Effector memory CD8-positive, alpha-beta T cell (primary cell): ENCODE measurements around the gene RARRES2.
"Not testable (repeated sequence)": the region's sequence is repeated elsewhere in the genome, so short reads cannot be mapped to it uniquely, and the experiment has no call there.

Source experiments
- ATAC-seq: fragments of 150-1000 bp; cut with Tn5 transposase; replicated peaks from 2 replicates; pipeline ENCODE4 v1.10.0; 2021; ENCODE audit warnings: mild to moderate bottlenecking, moderate library complexity
- DNase-seq, 3 experiments: peaks; one replicate each; pipeline ENCODE4 v3.0.0; 2021
- H3K27ac Mint-ChIP-seq, 2 donors: one replicate each; pipeline ENCODE4 v1.8.0; 2022; ENCODE audit warnings: mild to moderate bottlenecking in 2 of 2, mixed read lengths in 2 of 2, moderate library complexity in 2 of 2
- H3K27me3 Mint-ChIP-seq, 2 donors: one replicate each; pipeline ENCODE4 v1.8.0; 2022; ENCODE audit warnings: mixed read lengths in 2 of 2
- H3K36me3 Mint-ChIP-seq: one replicate; pipeline ENCODE4 v1.8.0; 2022; ENCODE audit warnings: mild to moderate bottlenecking, moderate library complexity, mixed read lengths; ENCODE audit not compliant: insufficient read depth
- H3K4me1 Mint-ChIP-seq, 2 donors: one replicate each; pipeline ENCODE4 v1.8.0; 2022; ENCODE audit warnings: low read depth in 2 of 2, mixed read lengths in 2 of 2
- H3K4me3 Mint-ChIP-seq, 2 donors: one replicate each; pipeline ENCODE4 v1.8.0; 2022; ENCODE audit warnings: mild to moderate bottlenecking in 2 of 2, mixed read lengths in 2 of 2, moderate library complexity in 2 of 2
- H3K9me3 Mint-ChIP-seq, 2 donors: one replicate each; pipeline ENCODE4 v1.8.0; 2022; ENCODE audit warnings: mixed read lengths in 2 of 2
- total RNA-seq, 9 experiments: gene quantifications; one replicate each; lab custom pipeline; 2026; lab: John Stamatoyannopoulos, UW

The RARRES2 gene
- total RNA-seq, result 0 to 0.25 (median 0) reads per million in 9 experiments

GRCh38 chr7:150341263-150342120 is at the start of gene RARRES2:
Gene RARRES2, minus strand, starts transcription at chr7:150341629. Its CDS starts 1,020 bp downstream, at chr7:150340609.
- Mint-ChIP-seq H3K4me3 (peak within 1 kb of the TSS in 1 of 2 donors; percentile 37), H3K27me3 (peaks cover 17 to 64% of the 10 kb centered on the region in 2 donors), H3K27ac (no peak within 1 kb of the TSS), H3K9me3 (no peaks in the 10 kb centered on the region), H3K36me3 (no peaks in the 10 kb centered on the region), H3K4me1 (peaks cover 0 to 7% of the 10 kb centered on the region in 2 donors)
- DNase-seq, result no peak
- ATAC-seq, result no peak

GRCh38 chr7:150390205-150390604 is 48.8 kb upstream of the RARRES2 start:
- no peaks in the 10 kb centered on the region for H3K9me3 Mint-ChIP-seq

GRCh38 chr7:150389532-150389816 is 48.0 kb upstream of the RARRES2 start:
- no peak for DNase-seq
- Mint-ChIP-seq H3K4me1 (peaks cover 0 to 5% of the 10 kb centered on the region in 2 donors), H3K27ac (no peak overlapping the region), H3K36me3 (peaks cover 3% of the 10 kb centered on the region), H3K27me3 (no peaks in the 10 kb centered on the region), H3K9me3 (no peaks in the 10 kb centered on the region), H3K4me3 (no peak overlapping the region)
- no peak for ATAC-seq

More at GRCh38 chr7:150390205-150390604, 48.8 kb upstream of the RARRES2 start:
- Mint-ChIP-seq H3K4me1 (peaks cover 0 to 3% of the 10 kb centered on the region in 2 donors), H3K36me3 (peaks cover 3% of the 10 kb centered on the region), H3K27ac (no peak overlapping the region), H3K4me3 (no peak overlapping the region), H3K27me3 (no peaks in the 10 kb centered on the region)
- ATAC-seq (no peak), DNase-seq (no peak)

GRCh38 chr7:150388709-150389531 is 47.5 kb upstream of the RARRES2 start:
- H3K27ac Mint-ChIP-seq, result no peak overlapping the region

GRCh38 chr7:150388306-150388705 is 46.9 kb upstream of the RARRES2 start:
- Mint-ChIP-seq H3K4me3 (no peak overlapping the region), H3K27me3 (no peaks in the 10 kb centered on the region), H3K4me1 (peaks cover under 1 to 6% of the 10 kb centered on the region in 2 donors), H3K27ac (no peak overlapping the region), H3K36me3 (peaks cover 3% of the 10 kb centered on the region), H3K9me3 (no peaks in the 10 kb centered on the region)
- DNase-seq (no peak), ATAC-seq (no peak)

More at GRCh38 chr7:150388709-150389531, 47.5 kb upstream of the RARRES2 start:
- H3K4me1 Mint-ChIP-seq, result peaks cover 0 to 5% of the 10 kb centered on the region in 2 donors
- DNase-seq, result no peak
- no peaks in the 10 kb centered on the region for H3K9me3 Mint-ChIP-seq
- no peak overlapping the region for H3K4me3 Mint-ChIP-seq
- peaks cover 3% of the 10 kb centered on the region for H3K36me3 Mint-ChIP-seq
- no peaks in the 10 kb centered on the region for H3K27me3 Mint-ChIP-seq
- no peak for ATAC-seq

GRCh38 chr7:150385884-150386283 is 44.5 kb upstream of the RARRES2 start:
- not testable (repeated sequence) for DNase-seq, H3K36me3 Mint-ChIP-seq, H3K27ac Mint-ChIP-seq, H3K27me3 Mint-ChIP-seq, ATAC-seq, H3K4me3 Mint-ChIP-seq, H3K9me3 Mint-ChIP-seq
- H3K4me1 Mint-ChIP-seq, result peaks cover 7 to 14% of the 10 kb centered on the region in 2 donors

GRCh38 chr7:150385302-150385723 is 43.9 kb upstream of the RARRES2 start:
- no peak overlapping the region for H3K27ac Mint-ChIP-seq
- H3K27me3 Mint-ChIP-seq, result no peaks in the 10 kb centered on the region
- H3K36me3 Mint-ChIP-seq, result peaks cover 6% of the 10 kb centered on the region
- peaks cover 8 to 16% of the 10 kb centered on the region in 2 donors for H3K4me1 Mint-ChIP-seq
- H3K4me3 Mint-ChIP-seq, result no peak overlapping the region
- ATAC-seq, result no peak
- no peak for DNase-seq
- H3K9me3 Mint-ChIP-seq, result no peaks in the 10 kb centered on the region

- ATAC-seq (no peak), DNase-seq (no peak)
- no peaks in the 10 kb centered on the region for H3K27me3 Mint-ChIP-seq
- H3K27ac Mint-ChIP-seq, result no peak overlapping the region
- H3K4me3 Mint-ChIP-seq, result no peak overlapping the region
- H3K4me1 Mint-ChIP-seq, result peaks cover 15 to 22% of the 10 kb centered on the region in 2 donors
- H3K36me3 Mint-ChIP-seq, result peaks cover 9% of the 10 kb centered on the region
- H3K9me3 Mint-ChIP-seq, result no peaks in the 10 kb centered on the region
Observed at GRCh38 chr7:150384406-150385301, 43.2 kb upstream of the RARRES2 start.

GRCh38 chr7:150383710-150384397 is 42.4 kb upstream of the RARRES2 start:
- Mint-ChIP-seq H3K4me1 (peaks cover 17 to 24% of the 10 kb centered on the region in 2 donors), H3K4me3 (no peak overlapping the region), H3K9me3 (no peaks in the 10 kb centered on the region), H3K27me3 (no peaks in the 10 kb centered on the region), H3K36me3 (peaks cover 11% of the 10 kb centered on the region), H3K27ac (peak overlapping the region in 1 of 2 donors; percentile 49)
- ATAC-seq, result no peak
- DNase-seq, result no peak

GRCh38 chr7:150382844-150383225 is 41.4 kb upstream of the RARRES2 start:
- Mint-ChIP-seq H3K27me3 (no peaks in the 10 kb centered on the region), H3K4me1 (peaks cover 21 to 30% of the 10 kb centered on the region in 2 donors), H3K9me3 (no peaks in the 10 kb centered on the region), H3K4me3 (no peak overlapping the region), H3K27ac (peak overlapping the region in 1 of 2 donors; percentile 49), H3K36me3 (peaks cover 11% of the 10 kb centered on the region)
- no peak for ATAC-seq
- no peak for DNase-seq

GRCh38 chr7:150382123-150382843 is 40.9 kb upstream of the RARRES2 start:
- ATAC-seq (no peak), DNase-seq (no peak)
- no peaks in the 10 kb centered on the region for H3K9me3 Mint-ChIP-seq
- H3K4me1 Mint-ChIP-seq, result peaks cover 25 to 32% of the 10 kb centered on the region in 2 donors
- peak overlapping the region in 1 of 2 donors; percentile 6 for H3K4me3 Mint-ChIP-seq
- no peak overlapping the region for H3K27ac Mint-ChIP-seq
- no peaks in the 10 kb centered on the region for H3K27me3 Mint-ChIP-seq
- H3K36me3 Mint-ChIP-seq, result peaks cover 11% of the 10 kb centered on the region

GRCh38 chr7:150381785-150382122 is 40.3 kb upstream of the RARRES2 start:
- peaks cover 25 to 32% of the 10 kb centered on the region in 2 donors for H3K4me1 Mint-ChIP-seq
- H3K27me3 Mint-ChIP-seq, result no peaks in the 10 kb centered on the region
- peaks cover 8% of the 10 kb centered on the region for H3K36me3 Mint-ChIP-seq
- ATAC-seq (no peak), DNase-seq (no peak)
- no peak overlapping the region for H3K4me3 Mint-ChIP-seq
- H3K27ac Mint-ChIP-seq, result no peak overlapping the region
- H3K9me3 Mint-ChIP-seq, result no peaks in the 10 kb centered on the region
